Naive thymus-derived CD4-positive, alpha-beta T cell (primary cell): ENCODE results near the gene CGRRF1. TPM values are rescaled to one million over a fixed set of nuclear protein-coding genes. Genes with fewer than 3 reads are reported as not detected.

ENCODE experiments used
- ATAC-seq: fragments of 150-1000 bp; cut with Tn5 transposase; 2 replicates; pipeline ENCODE4 v1.10.0; 2021; ENCODE audit warnings: mild to moderate bottlenecking, moderate library complexity
- CTCF ChIA-PET: fragments of 350-600 bp; sonication (Branson Sonifier 250); formaldehyde crosslinking; loops from one replicate; lab custom pipeline; 2021; ENCODE audit warnings: antibody characterized with exemption; lab: Charles Lee
- POLR2A ChIA-PET: fragments of 350-600 bp; sonication (Branson Sonifier 250); formaldehyde crosslinking; loops from one replicate; lab custom pipeline; 2021; ENCODE audit warnings: antibody characterized with exemption, inconsistent platforms; lab: Charles Lee
- DNase-seq, 9 donors: peaks; one replicate each; pipeline versions ENCODE4 v3.0.0 to v3.0.0-alpha.2; 2020 to 2022; ENCODE audit warnings: mixed read lengths in 1 of 9
- H3K27ac ChIP-seq: one replicate; pipeline ENCODE4 v1.7.0; 2013; ENCODE audit warnings: mild to moderate bottlenecking, low read depth, low read length, moderate library complexity
- H3K27me3 ChIP-seq, 2 donors: one replicate each; pipeline ENCODE4 v1.7.0; 2013; ENCODE audit warnings: low read length in 2 of 2, mild to moderate bottlenecking in 2 of 2, moderate library complexity in 2 of 2; ENCODE audit not compliant: control insufficient read depth in 2 of 2, insufficient read depth in 2 of 2
- H3K36me3 ChIP-seq, 3 experiments: 1 replicate in 2 of 3; 2 replicates in 1 of 3; pipeline ENCODE4 v1.7.0; 2013; ENCODE audit warnings: low read length in 3 of 3, mild to moderate bottlenecking in 3 of 3, moderate library complexity in 1 of 3; ENCODE audit not compliant: insufficient read depth in 3 of 3, control insufficient read depth in 2 of 3
- H3K4me1 ChIP-seq, 2 donors: one replicate each; pipeline ENCODE4 v1.7.0; 2013; ENCODE audit warnings: low read length in 2 of 2, mild to moderate bottlenecking in 2 of 2, moderate library complexity in 1 of 2; ENCODE audit not compliant: control insufficient read depth in 2 of 2, insufficient read depth in 2 of 2
- H3K4me3 ChIP-seq: 2 replicates; pipeline ENCODE4 v1.7.0; 2013; ENCODE audit warnings: mild to moderate bottlenecking, low read length
- H3K9me3 ChIP-seq, 3 experiments: 1 replicate in 2 of 3; 2 replicates in 1 of 3; pipeline ENCODE4 v1.7.0; 2013; ENCODE audit warnings: low read length in 3 of 3; ENCODE audit not compliant: control insufficient read depth in 2 of 3
- H3K27ac Mint-ChIP-seq, 9 donors: one replicate each; pipeline ENCODE4 v1.8.0; 2020 to 2022; ENCODE audit warnings: mixed read lengths in 9 of 9, mild to moderate bottlenecking in 8 of 9, moderate library complexity in 5 of 9, inconsistent platforms in 2 of 9
- H3K27me3 Mint-ChIP-seq, 5 donors: one replicate each; pipeline ENCODE4 v1.8.0; 2021 to 2022; ENCODE audit warnings: mixed read lengths in 5 of 5, mild to moderate bottlenecking in 1 of 5
- H3K36me3 Mint-ChIP-seq, 5 donors: one replicate each; pipeline ENCODE4 v1.8.0; 2020 to 2022; ENCODE audit warnings: mixed read lengths in 5 of 5, mild to moderate bottlenecking in 3 of 5, inconsistent platforms in 1 of 5
- H3K4me1 Mint-ChIP-seq, 7 donors: one replicate each; pipeline ENCODE4 v1.8.0; 2020 to 2022; ENCODE audit warnings: mixed read lengths in 7 of 7, mild to moderate bottlenecking in 3 of 7, inconsistent platforms in 1 of 7
- H3K4me3 Mint-ChIP-seq, 10 donors: one replicate each; pipeline ENCODE4 v1.8.0; 2020 to 2022; ENCODE audit warnings: mild to moderate bottlenecking in 10 of 10, mixed read lengths in 10 of 10, moderate library complexity in 6 of 10, inconsistent platforms in 2 of 10
- H3K9me3 Mint-ChIP-seq, 11 donors: one replicate each; pipeline ENCODE4 v1.8.0; 2020 to 2022; ENCODE audit warnings: mixed read lengths in 11 of 11, mild to moderate bottlenecking in 4 of 11, inconsistent platforms in 1 of 11, moderate library complexity in 1 of 11
- intact Hi-C, 2 donors: fragments of 100-400 bp; cut with micrococcal nuclease; formaldehyde crosslinking; loops; one replicate each; pipeline ENCODE4 v1.15.1; 2023
- polyA plus RNA-seq, 2 donors: library from polyadenylated mRNA; unstranded; fragments of 300-500 nt; fragmentation: Illumina TruSeq; gene quantifications; one replicate each; pipeline ENCODE4 v1.2.3, GENCODE V29; 2021
- total RNA-seq, 6 experiments: library from RNA in 5 of 6; stranded (reverse) in 5 of 6; gene quantifications; 1 replicate in 5 of 6; 2 replicates in 1 of 6; pipeline ENCODE4 v1.2.3 and lab custom pipeline; 2021 to 2026

Gene CGRRF1, protein sequence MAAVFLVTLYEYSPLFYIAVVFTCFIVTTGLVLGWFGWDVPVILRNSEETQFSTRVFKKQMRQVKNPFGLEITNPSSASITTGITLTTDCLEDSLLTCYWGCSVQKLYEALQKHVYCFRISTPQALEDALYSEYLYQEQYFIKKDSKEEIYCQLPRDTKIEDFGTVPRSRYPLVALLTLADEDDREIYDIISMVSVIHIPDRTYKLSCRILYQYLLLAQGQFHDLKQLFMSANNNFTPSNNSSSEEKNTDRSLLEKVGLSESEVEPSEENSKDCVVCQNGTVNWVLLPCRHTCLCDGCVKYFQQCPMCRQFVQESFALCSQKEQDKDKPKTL
- total RNA-seq (10 to 100 TPM; 11.2 to 24.1 (median 17.3) TPM), polyA plus RNA-seq (10 to 100 TPM; 17.9 to 23.4 TPM), total RNA-seq (lab: John Stamatoyannopoulos, UW) (13.3 reads per million, percentile 42 among the genes with 10 or more reads in this experiment)

DNA sequence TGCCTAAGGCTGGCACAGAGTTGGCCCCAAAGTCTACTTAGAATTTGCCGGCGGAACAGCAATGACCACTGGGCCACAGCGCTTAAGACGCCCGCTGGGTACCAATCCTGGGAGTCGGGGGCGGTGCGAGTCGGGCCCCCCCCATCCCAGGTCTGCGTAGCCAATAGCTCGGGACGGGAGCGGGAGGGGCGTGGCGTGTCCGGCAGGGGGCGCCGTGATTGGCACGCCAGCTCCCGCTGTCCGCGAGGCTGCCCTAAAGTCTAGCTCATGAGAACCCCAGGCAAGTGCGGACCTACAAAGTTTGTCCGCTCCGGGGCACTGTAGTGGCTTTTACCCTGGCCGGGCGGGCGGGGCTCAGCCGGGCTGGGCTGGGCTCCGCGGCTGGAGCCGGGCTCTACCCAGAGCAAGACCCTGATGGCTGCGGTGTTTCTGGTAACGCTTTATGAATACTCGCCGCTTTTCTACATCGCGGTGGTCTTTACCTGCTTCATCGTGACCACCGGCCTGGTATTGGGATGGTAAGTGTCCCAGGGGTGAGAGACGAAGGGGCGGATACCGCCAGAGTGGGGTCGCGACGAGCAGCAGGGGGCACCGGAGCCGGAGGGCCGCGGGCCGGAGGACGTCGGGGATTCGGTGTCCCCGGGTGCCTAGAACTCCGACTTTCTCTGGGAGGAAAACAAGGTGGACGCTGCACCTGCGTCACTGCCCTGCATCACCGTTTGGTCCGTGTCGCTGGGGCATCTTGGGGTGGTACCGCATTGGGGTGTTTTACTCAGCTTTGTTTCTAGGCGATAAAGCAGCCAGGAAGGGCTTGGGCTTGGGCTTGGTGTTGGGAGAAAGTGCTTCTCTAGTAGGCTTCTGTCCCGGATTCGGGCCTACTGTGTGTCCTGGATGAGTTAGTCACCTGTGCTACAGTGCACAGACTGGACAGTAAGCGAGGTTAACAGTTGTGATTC, at the start of gene CGRRF1:
CGRRF1 (plus strand) TSS at position 361 of the 956 bp plus-strand sequence; CDS start at position 415, 54 bp downstream.
- Mint-ChIP-seq H3K36me3 (peaks cover 4 to 20% (median 10%) of the 10 kb centered on the region in 5 donors), H3K27ac (peak within 1 kb of the TSS; percentile 85 to 93 (median 89)), H3K4me3 (peak within 1 kb of the TSS; percentile 87 to 99 (median 96)), H3K9me3 (peaks cover 0 to 5% (median 0%) of the 10 kb centered on the region in 11 donors), H3K27me3 (peaks cover 0 to 10% (median 0%) of the 10 kb centered on the region in 5 donors), H3K4me1 (peaks cover 20 to 56% (median 53%) of the 10 kb centered on the region in 7 donors)
- intact Hi-C loops: loop anchor here (1.0 to 10.0 kb wide), 16 partner anchors 22 to 1607 kb away; partner anchors contain the start of genes CNIH1 (in 2 of the 2), GCH1 (in 2 of the 2), GMFB (in 2 of the 2) and ATG14 (in 1 of the 2)
- H3K27ac ChIP-seq: peak within 1 kb of the TSS; percentile 72
- ChIA-PET CTCF (interaction anchor here (0.6 to 1.1 kb wide), 3 partner anchors 20 to 54 kb away, joined by 3 to 8 read pairs (median 5); no protein-coding TSS in a partner anchor), POLR2A (interaction anchor here (0.8 to 3.2 kb wide), 5 partner anchors 13 to 57 kb away, joined by 3 to 29 read pairs (median 5); partner anchors contain the start of gene GMFB)
- peaks cover 11% of the 10 kb centered on the region in 2 donors for H3K4me1 ChIP-seq
- no peaks in the 10 kb centered on the region for H3K9me3 ChIP-seq
- peaks cover 0 to 6% (median 0%) of the 10 kb centered on the region in 3 experiments for H3K36me3 ChIP-seq
- H3K4me3 ChIP-seq: peak within 1 kb of the TSS; percentile 93
- DNase-seq: peak; percentile 86 to 98 (median 89)
- peak; percentile 99 for ATAC-seq
- no peaks in the 10 kb centered on the region for H3K27me3 ChIP-seq

GRCh38 chr14:54462048-54462447, 47.7 kb upstream of the CGRRF1 start:
- intact Hi-C loops: loop anchor here in 1 of 2 donors (2.0 kb wide), 1 partner anchor 43 kb away; no protein-coding TSS in a partner anchor
- H3K4me3 ChIP-seq: no peak overlapping the region
- ATAC-seq (no peak), DNase-seq (no peak)
- H3K4me1 ChIP-seq: no peaks in the 10 kb centered on the region
- CTCF ChIA-PET: no interaction called here
- Mint-ChIP-seq H3K4me3 (no peak overlapping the region), H3K4me1 (no peaks in the 10 kb centered on the region), H3K27ac (no peak overlapping the region), H3K9me3 (peaks cover 0 to 15% (median 4%) of the 10 kb centered on the region in 11 donors), H3K36me3 (peaks cover 0 to 11% (median 6%) of the 10 kb centered on the region in 5 donors), H3K27me3 (no peaks in the 10 kb centered on the region)
- H3K9me3 ChIP-seq: peaks cover 0 to 1% (median 0%) of the 10 kb centered on the region in 3 experiments
- H3K27ac ChIP-seq: no peak overlapping the region
- no peaks in the 10 kb centered on the region for H3K27me3 ChIP-seq
- POLR2A ChIA-PET: no interaction called here
- H3K36me3 ChIP-seq: no peaks in the 10 kb centered on the region

GRCh38 chr14:54465654-54466053, 44.1 kb upstream of the CGRRF1 start:
- ATAC-seq: no peak
- H3K36me3 ChIP-seq: no peaks in the 10 kb centered on the region
- Mint-ChIP-seq H3K4me1 (no peaks in the 10 kb centered on the region), H3K4me3 (no peak overlapping the region), H3K9me3 (peaks cover 5 to 16% (median 9%) of the 10 kb centered on the region in 11 donors), H3K27me3 (no peaks in the 10 kb centered on the region), H3K27ac (no peak overlapping the region), H3K36me3 (peaks cover 8 to 23% (median 14%) of the 10 kb centered on the region in 5 donors)
- H3K4me1 ChIP-seq: no peaks in the 10 kb centered on the region
- peaks cover 0 to 10% (median 0%) of the 10 kb centered on the region in 3 experiments for H3K9me3 ChIP-seq
- H3K27ac ChIP-seq: no peak overlapping the region
- no peak overlapping the region for H3K4me3 ChIP-seq
- intact Hi-C loops: no loop called here
- ChIA-PET POLR2A (no interaction called here), CTCF (interaction anchor here (0.6 kb wide), 1 partner anchor 816 kb away, joined by 3 read pairs; no protein-coding TSS in a partner anchor)
- no peak for DNase-seq
- H3K27me3 ChIP-seq: no peaks in the 10 kb centered on the region

GRCh38 chr14:54467280-54467679, 42.4 kb upstream of the CGRRF1 start:
- POLR2A ChIA-PET: interaction anchor here (0.9 kb wide), 1 partner anchor 134 kb away, joined by 3 read pairs; no protein-coding TSS in a partner anchor
- no peaks in the 10 kb centered on the region for H3K27me3 ChIP-seq
- no peak for ATAC-seq
- H3K27ac ChIP-seq: no peak overlapping the region
- H3K4me1 Mint-ChIP-seq: no peaks in the 10 kb centered on the region
- H3K9me3 Mint-ChIP-seq: peaks cover 5 to 16% (median 9%) of the 10 kb centered on the region in 11 donors
- no peak overlapping the region for H3K27ac Mint-ChIP-seq
- intact Hi-C loops: no loop called here
- peaks cover 0 to 10% (median 0%) of the 10 kb centered on the region in 3 experiments for H3K9me3 ChIP-seq
- DNase-seq: no peak
- H3K4me3 ChIP-seq: no peak overlapping the region
- no peaks in the 10 kb centered on the region for H3K36me3 ChIP-seq
- CTCF ChIA-PET: no interaction called here
- no peaks in the 10 kb centered on the region for H3K4me1 ChIP-seq
- no peaks in the 10 kb centered on the region for H3K27me3 Mint-ChIP-seq
- H3K4me3 Mint-ChIP-seq: no peak overlapping the region
- H3K36me3 Mint-ChIP-seq: peaks cover 8 to 36% (median 14%) of the 10 kb centered on the region in 5 donors

GRCh38 chr14:54470701-54471100, 39.0 kb upstream of the CGRRF1 start:
- POLR2A ChIA-PET: no interaction called here
- H3K9me3 Mint-ChIP-seq: peaks cover 5 to 16% (median 9%) of the 10 kb centered on the region in 11 donors
- Histone ChIP-seq H3K27me3 (no peaks in the 10 kb centered on the region), H3K36me3 (no peaks in the 10 kb centered on the region), H3K4me3 (no peak overlapping the region), H3K27ac (no peak overlapping the region), H3K9me3 (peaks cover 0 to 10% (median 0%) of the 10 kb centered on the region in 3 experiments), H3K4me1 (no peaks in the 10 kb centered on the region)
- H3K27ac Mint-ChIP-seq: no peak overlapping the region
- H3K36me3 Mint-ChIP-seq: peaks cover 11 to 54% (median 17%) of the 10 kb centered on the region in 5 donors
- no peak for ATAC-seq
- DNase-seq: no peak
- no peaks in the 10 kb centered on the region for H3K4me1 Mint-ChIP-seq
- CTCF ChIA-PET: no interaction called here
- H3K27me3 Mint-ChIP-seq: no peaks in the 10 kb centered on the region
- H3K4me3 Mint-ChIP-seq: no peak overlapping the region
- intact Hi-C loops: no loop called here

DNA sequence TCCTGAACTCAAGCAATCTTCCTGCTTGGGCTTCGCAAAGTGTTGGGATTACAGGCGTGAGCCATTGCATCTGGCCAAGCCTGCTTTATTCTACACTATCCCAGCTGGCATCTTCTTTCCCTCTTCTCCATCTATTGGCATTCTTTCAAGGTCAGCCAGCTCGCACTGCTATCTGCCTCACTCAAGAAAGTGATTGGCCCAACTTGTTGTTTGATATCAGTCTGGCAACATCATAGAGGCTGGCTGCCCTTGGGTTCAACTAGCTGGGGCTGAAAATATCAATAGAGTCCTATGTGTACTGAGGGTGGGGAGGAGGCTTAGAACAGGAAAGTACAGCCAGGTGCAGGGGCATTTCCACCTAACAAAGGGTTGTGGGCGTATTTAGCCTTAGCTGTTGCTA, 38.1 kb upstream of the CGRRF1 start:
- Mint-ChIP-seq H3K36me3 (peaks cover 12 to 60% (median 18%) of the 10 kb centered on the region in 5 donors), H3K27me3 (no peaks in the 10 kb centered on the region), H3K4me3 (no peak overlapping the region), H3K9me3 (peaks cover 5 to 15% (median 9%) of the 10 kb centered on the region in 11 donors), H3K4me1 (no peaks in the 10 kb centered on the region), H3K27ac (peak overlapping the region in 1 of 9 donors; percentile 17)
- DNase-seq (no peak), ATAC-seq (no peak)
- Histone ChIP-seq H3K36me3 (no peaks in the 10 kb centered on the region), H3K27ac (no peak overlapping the region), H3K4me3 (no peak overlapping the region), H3K4me1 (no peaks in the 10 kb centered on the region), H3K9me3 (peaks cover 0 to 10% (median 0%) of the 10 kb centered on the region in 3 experiments), H3K27me3 (no peaks in the 10 kb centered on the region)
- ChIA-PET POLR2A (no interaction called here), CTCF (interaction anchor here (1.1 kb wide), 1 partner anchor 14 kb away, joined by 3 read pairs; no protein-coding TSS in a partner anchor)
- intact Hi-C loops: no loop called here
